OCI-LY3 (cell line): ENCODE results near the gene SNRPD2.
A peak's percentile ranks its signal among the peaks of the same experiment; 100 is the strongest.

Source experiments
- H2AFZ ChIP-seq: fragments of 200-600, 300-600 bp; shearing (Covaris generic); 2 replicates; pipeline ENCODE4 v1.6.0; 2014; ENCODE audit warnings: antibody characterized with exemption, low read depth, low read length
- H3K27ac ChIP-seq: fragments of 200-600, 300-600 bp; sonication (generic); 2 replicates; pipeline ENCODE4 v1.5.1; 2014; ENCODE audit warnings: mild to moderate bottlenecking, low read length, moderate library complexity, mixed read lengths
- H3K27me3 ChIP-seq: fragments of 200-600, 300-600 bp; sonication (generic); 2 replicates; pipeline ENCODE4 v1.6.1; 2014; ENCODE audit warnings: low read depth, low read length, mixed read lengths
- H3K36me3 ChIP-seq: fragments of 200-600, 300-600 bp; sonication (generic); replicated peaks from 2 replicates; pipeline ENCODE3; 2014; ENCODE audit warnings: low read depth, low read length, mixed read lengths
- H3K4me1 ChIP-seq: fragments of 300-600, 200-600 bp; sonication (generic); 2 replicates; pipeline ENCODE4 v1.6.1; 2014; ENCODE audit warnings: low read length, mixed read lengths
- H3K4me2 ChIP-seq: fragments of 200-600, 300-600 bp; sonication (generic); 2 replicates; pipeline ENCODE4 v1.6.1; 2014; ENCODE audit warnings: low read length, mixed read lengths
- H3K4me3 ChIP-seq: fragments of 300-600, 200-600 bp; sonication (generic); 2 replicates; pipeline ENCODE4 v1.5.1; 2014; ENCODE audit warnings: antibody characterized with exemption, mild to moderate bottlenecking, low read length, moderate library complexity
- H3K79me2 ChIP-seq: fragments of 300-600, 200-600 bp; shearing (Covaris generic); 2 replicates; pipeline ENCODE4 v1.6.1; 2014; ENCODE audit warnings: mild to moderate bottlenecking, low read length, mixed read lengths
- H3K9ac ChIP-seq: fragments of 300-600, 200-600 bp; shearing (Covaris generic); 2 replicates; pipeline ENCODE4 v1.6.0; 2014; ENCODE audit warnings: mild to moderate bottlenecking, low read length, moderate library complexity
- H3K9me3 ChIP-seq: fragments of 200-600, 300-600 bp; shearing (Covaris generic); 2 replicates; pipeline ENCODE4 v1.6.1; 2014; ENCODE audit warnings: low read length, mixed read lengths; ENCODE audit not compliant: insufficient read depth
- H4K20me1 ChIP-seq: fragments of 200-600, 300-600 bp; sonication (generic); 2 replicates; pipeline ENCODE4 v1.6.1; 2016; ENCODE audit warnings: low read length, mixed read lengths; ENCODE audit not compliant: insufficient read depth
- EZH2phosphoT487 ChIP-seq: fragments of 200-600 bp; shearing (Covaris generic); IDR thresholded peaks from 2 replicates; pipeline ENCODE4 v1.6.1; 2018; ENCODE audit warnings: antibody characterized with exemption, mixed run types, low read depth
- TF ChIP-seq, protein P1 (sequence below): fragments of 200-600, 300-600 bp; sonication (generic); IDR thresholded peaks from 2 replicates; pipeline ENCODE4 v1.5.1; 2014; ENCODE audit warnings: antibody characterized with exemption, low read length, low read depth

Gene SNRPD2

GRCh38 chr19:45667620-45668341 lies 24.0 kb downstream of the SNRPD2 start, which contains the start of gene GIPR:
GIPR (plus strand) TSS chr19:45668221; CDS start chr19:45669521, 1,300 bp downstream.
- TF ChIP-seq, protein P1, sequence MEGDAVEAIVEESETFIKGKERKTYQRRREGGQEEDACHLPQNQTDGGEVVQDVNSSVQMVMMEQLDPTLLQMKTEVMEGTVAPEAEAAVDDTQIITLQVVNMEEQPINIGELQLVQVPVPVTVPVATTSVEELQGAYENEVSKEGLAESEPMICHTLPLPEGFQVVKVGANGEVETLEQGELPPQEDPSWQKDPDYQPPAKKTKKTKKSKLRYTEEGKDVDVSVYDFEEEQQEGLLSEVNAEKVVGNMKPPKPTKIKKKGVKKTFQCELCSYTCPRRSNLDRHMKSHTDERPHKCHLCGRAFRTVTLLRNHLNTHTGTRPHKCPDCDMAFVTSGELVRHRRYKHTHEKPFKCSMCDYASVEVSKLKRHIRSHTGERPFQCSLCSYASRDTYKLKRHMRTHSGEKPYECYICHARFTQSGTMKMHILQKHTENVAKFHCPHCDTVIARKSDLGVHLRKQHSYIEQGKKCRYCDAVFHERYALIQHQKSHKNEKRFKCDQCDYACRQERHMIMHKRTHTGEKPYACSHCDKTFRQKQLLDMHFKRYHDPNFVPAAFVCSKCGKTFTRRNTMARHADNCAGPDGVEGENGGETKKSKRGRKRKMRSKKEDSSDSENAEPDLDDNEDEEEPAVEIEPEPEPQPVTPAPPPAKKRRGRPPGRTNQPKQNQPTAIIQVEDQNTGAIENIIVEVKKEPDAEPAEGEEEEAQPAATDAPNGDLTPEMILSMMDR = no peak
- no peak for TF ChIP-seq EZH2phosphoT487
- Histone ChIP-seq H4K20me1 (no peaks in the 10 kb centered on the region), H3K27ac (no peak within 1 kb of the TSS), H3K4me2 (peak within 1 kb of the TSS; percentile 98), H3K4me1 (peaks cover 10% of the 10 kb centered on the region), H3K27me3 (0 out of 2 replicates have a peak, but pooled peaks cover 3% of the 10 kb centered on the region), H2AFZ (peak within 1 kb of the TSS; percentile 59), H3K4me3 (peak within 1 kb of the TSS; percentile 80), H3K36me3 (no peaks in the 10 kb centered on the region), H3K79me2 (no peaks in the 10 kb centered on the region), H3K9me3 (no peaks in the 10 kb centered on the region), H3K9ac (peak within 1 kb of the TSS; percentile 76)

GRCh38 chr19:45664575-45664974 lies 27.2 kb downstream of the SNRPD2 start:
- peaks cover 10% of the 10 kb centered on the region for H3K4me1 ChIP-seq
- H3K27ac ChIP-seq = no peak overlapping the region
- no peaks in the 10 kb centered on the region for H3K9me3 ChIP-seq
- H2AFZ ChIP-seq = no peak overlapping the region
- no peak for TF ChIP-seq EZH2phosphoT487
- TF ChIP-seq, protein P1 = no peak
- H4K20me1 ChIP-seq = no peaks in the 10 kb centered on the region
- no peaks in the 10 kb centered on the region for H3K36me3 ChIP-seq
- H3K9ac ChIP-seq = no peak overlapping the region
- no peaks in the 10 kb centered on the region for H3K79me2 ChIP-seq
- H3K27me3 ChIP-seq = 0 out of 2 replicates have a peak, but pooled peaks cover 7% of the 10 kb centered on the region
- no peak overlapping the region for H3K4me3 ChIP-seq
- no peak overlapping the region for H3K4me2 ChIP-seq

DNA sequence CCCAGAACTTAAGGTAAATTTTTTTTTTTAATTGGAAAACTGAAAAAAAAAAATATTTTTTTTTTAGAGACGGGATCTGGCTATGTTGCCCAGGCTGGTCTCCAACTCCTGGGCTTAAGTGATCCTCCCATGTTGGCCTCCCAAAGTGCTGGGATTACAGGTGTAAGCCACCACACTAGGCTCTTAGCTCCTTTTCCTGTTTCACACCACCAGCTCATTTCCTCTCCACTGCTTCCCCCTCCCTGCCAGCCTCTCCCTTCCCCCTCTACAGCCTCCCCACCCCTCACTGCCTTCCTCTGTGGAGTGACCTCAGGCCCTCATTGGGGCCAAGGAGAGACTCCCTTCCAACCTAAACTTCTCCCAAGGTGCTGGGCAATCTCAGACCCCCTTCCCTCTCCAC lies 28.0 kb downstream of the SNRPD2 start:
- Histone ChIP-seq H3K27ac (no peak overlapping the region), H3K9ac (no peak overlapping the region), H3K4me1 (peaks cover 5% of the 10 kb centered on the region), H3K4me2 (no peak overlapping the region), H3K36me3 (no peaks in the 10 kb centered on the region), H4K20me1 (no peaks in the 10 kb centered on the region), H3K27me3 (peaks cover 12% of the 10 kb centered on the region; the same call in 1 of the 2 replicates), H3K4me3 (no peak overlapping the region), H3K9me3 (no peaks in the 10 kb centered on the region), H2AFZ (no peak overlapping the region), H3K79me2 (no peaks in the 10 kb centered on the region)
- TF ChIP-seq, protein P1 = no peak
- TF ChIP-seq EZH2phosphoT487 = no peak

DNA sequence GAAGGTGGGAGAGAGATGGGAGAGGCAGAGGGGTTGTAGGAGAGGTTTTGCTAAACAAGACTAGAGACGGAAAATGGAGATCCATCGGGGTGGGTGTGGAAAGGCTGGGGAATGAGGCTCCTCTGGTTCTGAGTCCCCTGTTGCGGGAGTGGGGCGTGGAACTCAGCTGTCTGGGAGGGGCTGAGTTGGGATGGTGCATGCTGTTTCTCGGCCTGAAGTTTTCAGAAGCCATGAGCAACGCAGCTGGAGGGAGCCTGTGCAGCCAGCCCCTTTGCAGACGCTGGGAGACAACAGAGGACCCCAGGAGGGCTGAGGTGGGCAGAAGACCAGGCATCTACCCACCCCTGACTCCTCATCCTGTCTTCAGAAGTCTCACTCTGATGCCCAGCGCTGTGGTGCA lies 31.1 kb downstream of the SNRPD2 start:
- TF ChIP-seq, protein P1 = no peak
- no peak for TF ChIP-seq EZH2phosphoT487
- no peak overlapping the region for H3K27ac ChIP-seq
- H3K9me3 ChIP-seq = no peaks in the 10 kb centered on the region
- no peak overlapping the region for H2AFZ ChIP-seq
- no peaks in the 10 kb centered on the region for H3K4me1 ChIP-seq
- no peak overlapping the region for H3K4me2 ChIP-seq
- H4K20me1 ChIP-seq = no peaks in the 10 kb centered on the region
- H3K79me2 ChIP-seq = no peaks in the 10 kb centered on the region
- peaks cover 12% of the 10 kb centered on the region; the same call in 1 of the 2 replicates for H3K27me3 ChIP-seq
- H3K4me3 ChIP-seq = no peak overlapping the region
- no peak overlapping the region for H3K9ac ChIP-seq
- H3K36me3 ChIP-seq = no peaks in the 10 kb centered on the region
